CD14-positive monocyte (primary cell): ENCODE results near the gene MAP10. TPM values are rescaled to one million over a fixed set of nuclear protein-coding genes. Genes with fewer than 3 reads are reported as not detected.

Experiments
- DNase-seq, 3 donors: peaks; one replicate each; pipeline ENCODE4 v3.0.0-alpha.2; 2011 to 2022
- H2AFZ ChIP-seq: 2 replicates; pipeline ENCODE4 v1.6.0; 2012; ENCODE audit warnings: mild to moderate bottlenecking, low read depth, low read length, inconsistent platforms; ENCODE audit not compliant: insufficient read depth, poor library complexity, severe bottlenecking
- H3K27ac ChIP-seq, 2 donors: 1 replicate in 1 of 2; 2 replicates in 1 of 2; pipeline ENCODE4 v1.5.1; 2012 to 2013; ENCODE audit warnings: low read length in 2 of 2, control low read depth in 1 of 2, inconsistent platforms in 1 of 2, low read depth in 1 of 2, mild to moderate bottlenecking in 1 of 2
- H3K27me3 ChIP-seq, 2 donors: one replicate each; pipeline versions ENCODE4 v1.6.0 to v1.6.1; 2011 to 2013; ENCODE audit warnings: low read length in 2 of 2; ENCODE audit not compliant: control insufficient read depth in 2 of 2, insufficient read depth in 2 of 2
- H3K36me3 ChIP-seq, 2 donors: replicated peaks in 1 of 2; 1 replicate in 1 of 2; 2 replicates in 1 of 2; pipeline versions ENCODE4 v1.5.1 to v1.6.1; 2012 to 2013; ENCODE audit warnings: low read length in 2 of 2, control low read depth in 1 of 2, inconsistent platforms in 1 of 2, mild to moderate bottlenecking in 1 of 2; ENCODE audit not compliant: insufficient read depth in 2 of 2, control insufficient read depth in 1 of 2
- H3K4me1 ChIP-seq, 2 donors: 1 replicate in 1 of 2; 2 replicates in 1 of 2; pipeline versions ENCODE4 v1.5.1 to v1.6.1; 2012 to 2013; ENCODE audit warnings: low read length in 2 of 2, control low read depth in 1 of 2, inconsistent platforms in 1 of 2, mild to moderate bottlenecking in 1 of 2, moderate library complexity in 1 of 2; ENCODE audit not compliant: insufficient read depth in 2 of 2, control insufficient read depth in 1 of 2
- H3K4me2 ChIP-seq: replicated peaks from 2 replicates; pipeline ENCODE3; 2012; ENCODE audit warnings: low read length, moderate library complexity, mild to moderate bottlenecking; ENCODE audit not compliant: poor library complexity, severe bottlenecking; ENCODE audit errors: extremely low read depth
- H3K4me3 ChIP-seq, 3 experiments: fragments of 200-600 bp in 1 of 3; sonication (generic) in 1 of 3; replicated peaks in 1 of 3; 1 replicate in 2 of 3; 2 replicates in 1 of 3; pipeline ENCODE4 v1.5.1; 2011 to 2013; ENCODE audit warnings: low read length in 3 of 3, mild to moderate bottlenecking in 3 of 3, control low read depth in 2 of 3, low read depth in 2 of 3, inconsistent platforms in 1 of 3, moderate library complexity in 1 of 3
- H3K79me2 ChIP-seq: 2 replicates; pipeline ENCODE4 v1.6.0; 2012; ENCODE audit warnings: mild to moderate bottlenecking, control low read depth, inconsistent platforms, low read length, moderate library complexity; ENCODE audit not compliant: insufficient read depth
- H3K9ac ChIP-seq: 2 replicates; pipeline ENCODE4 v1.6.0; 2017; ENCODE audit warnings: low read length, mild to moderate bottlenecking; ENCODE audit not compliant: insufficient read depth, poor library complexity, severe bottlenecking
- H3K9me3 ChIP-seq, 2 donors: replicated peaks in 1 of 2; 1 replicate in 1 of 2; 2 replicates in 1 of 2; pipeline versions ENCODE4 v1.5.1 to v1.6.1; 2012 to 2013; ENCODE audit warnings: low read length in 2 of 2, control low read depth in 1 of 2; ENCODE audit not compliant: control insufficient read depth in 1 of 2, insufficient read depth in 1 of 2
- H4K20me1 ChIP-seq: 2 replicates; pipeline ENCODE4 v1.6.0; 2012; ENCODE audit warnings: mild to moderate bottlenecking, low read length, control low read depth, moderate library complexity; ENCODE audit not compliant: insufficient read depth
- H3K27ac Mint-ChIP-seq, 7 donors: one replicate each; pipeline ENCODE4 v1.8.0; 2020; ENCODE audit warnings: mild to moderate bottlenecking in 7 of 7, mixed read lengths in 7 of 7, moderate library complexity in 6 of 7, inconsistent platforms in 2 of 7
- H3K27me3 Mint-ChIP-seq, 3 donors: one replicate each; pipeline ENCODE4 v1.8.0; 2021 to 2022; ENCODE audit warnings: low read depth in 3 of 3, mild to moderate bottlenecking in 3 of 3, mixed read lengths in 3 of 3, moderate library complexity in 3 of 3, inconsistent platforms in 1 of 3
- H3K36me3 Mint-ChIP-seq, 2 donors: one replicate each; pipeline ENCODE4 v1.8.0; 2020; ENCODE audit warnings: mixed read lengths in 2 of 2, inconsistent platforms in 1 of 2, mild to moderate bottlenecking in 1 of 2
- H3K4me1 Mint-ChIP-seq: one replicate; pipeline ENCODE4 v1.8.0; 2020; ENCODE audit warnings: mild to moderate bottlenecking, mixed read lengths
- H3K4me3 Mint-ChIP-seq, 2 donors: one replicate each; pipeline ENCODE4 v1.8.0; 2020; ENCODE audit warnings: mild to moderate bottlenecking in 2 of 2, mixed read lengths in 2 of 2, moderate library complexity in 1 of 2
- H3K9me3 Mint-ChIP-seq, 7 donors: one replicate each; pipeline ENCODE4 v1.8.0; 2020 to 2022; ENCODE audit warnings: mixed read lengths in 7 of 7, mild to moderate bottlenecking in 6 of 7, moderate library complexity in 6 of 7, inconsistent platforms in 2 of 7
- CTCF ChIP-seq: fragments of 200-600 bp; IDR thresholded peaks from one replicate; pipeline ENCODE4 v1.8.0; 2022; ENCODE audit warnings: antibody characterized with exemption, mild to moderate bottlenecking
- WGBS: methylation state at CpG from one replicate; pipeline ENCODE4 v1.1.5; 2013; ENCODE audit warnings: missing lambda C conversion rate; ENCODE audit not compliant: insufficient coverage; 5-methylcytosine and 5-hydroxymethylcytosine counted together
- intact Hi-C, 2 donors: fragments of 100-400 bp; cut with micrococcal nuclease; formaldehyde crosslinking; loops; one replicate each; pipeline versions ENCODE4 v1.15.0 to v1.15.1; 2023
- polyA plus RNA-seq, 3 donors: library from polyadenylated mRNA; depleted of rRNA in 1 of 3; unstranded in 2 of 3; stranded (reverse) in 1 of 3; fragments of 300-500 nt in 2 of 3; fragments of >200 nt in 1 of 3; fragmentation: Illumina TruSeq in 2 of 3; gene quantifications; 1 replicate in 2 of 3; 2 replicates in 1 of 3; pipeline ENCODE4 v1.2.3, GENCODE V29; 2012 to 2021

MAP10 gene
- polyA plus RNA-seq, 3 donors: 0.53 to 2.3 (median 1.1) TPM

DNA sequence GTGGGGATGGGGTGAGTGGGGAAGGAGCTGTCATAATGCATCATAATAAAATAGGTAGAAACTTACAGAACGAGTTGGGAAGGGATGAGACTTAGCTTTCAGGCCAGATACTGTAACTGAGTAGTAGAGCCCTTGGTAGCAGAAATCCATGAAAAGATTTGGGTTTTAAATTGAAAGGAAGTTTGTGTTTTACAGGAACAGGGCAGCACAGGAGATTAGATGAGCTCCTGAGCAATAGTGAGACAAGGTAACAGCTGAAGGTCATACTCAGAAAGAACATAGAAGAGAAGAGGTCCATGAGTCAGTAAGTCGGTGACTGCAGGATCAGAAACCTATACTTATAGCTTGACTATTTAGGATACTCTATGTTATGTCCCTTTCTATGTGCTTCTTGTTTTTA is 7.3 kb downstream of the MAP10 start:
- Mint-ChIP-seq H3K36me3 (peaks cover 2% of the 10 kb centered on the region in 2 donors), H3K27me3 (peaks cover 0 to 1% (median 1%) of the 10 kb centered on the region in 3 donors), H3K4me1 (peaks cover 23% of the 10 kb centered on the region), H3K4me3 (no peak overlapping the region), H3K27ac (no peak overlapping the region), H3K9me3 (peaks cover 0 to 3% (median 0%) of the 10 kb centered on the region in 7 donors)
- H3K9me3 ChIP-seq: no peaks in the 10 kb centered on the region
- no peak overlapping the region for H2AFZ ChIP-seq
- no peaks in the 10 kb centered on the region for H3K36me3 ChIP-seq
- no peak for DNase-seq
- H3K27me3 ChIP-seq: no peaks in the 10 kb centered on the region
- H3K4me1 ChIP-seq: peaks cover 0 to 4% of the 10 kb centered on the region in 2 donors
- no peaks in the 10 kb centered on the region for H4K20me1 ChIP-seq
- no peak overlapping the region for H3K9ac ChIP-seq
- H3K4me3 ChIP-seq: no peak overlapping the region
- no peaks in the 10 kb centered on the region for H3K79me2 ChIP-seq
- no peak overlapping the region for H3K27ac ChIP-seq
- intact Hi-C loops: no loop called here
- no peak overlapping the region for H3K4me2 ChIP-seq
- TF ChIP-seq CTCF: no peak
- WGBS: 100% methylated on average over 1 of the region's 2 CpGs

- H3K9me3 ChIP-seq: no peaks in the 10 kb centered on the region
- no peak overlapping the region for H3K9ac ChIP-seq
- H3K4me1 ChIP-seq: peaks cover 0 to 4% of the 10 kb centered on the region in 2 donors
- Mint-ChIP-seq H3K9me3 (peaks cover 0 to 3% (median 0%) of the 10 kb centered on the region in 7 donors), H3K36me3 (peaks cover 0 to 2% of the 10 kb centered on the region in 2 donors), H3K4me1 (peaks cover 20% of the 10 kb centered on the region), H3K27me3 (peaks cover 0 to 1% (median 1%) of the 10 kb centered on the region in 3 donors), H3K4me3 (no peak overlapping the region), H3K27ac (no peak overlapping the region)
- H2AFZ ChIP-seq: no peak overlapping the region
- H3K36me3 ChIP-seq: no peaks in the 10 kb centered on the region
- H3K27me3 ChIP-seq: no peaks in the 10 kb centered on the region
- no CpG with 5 or more reads among the region's 4 CpGs for WGBS
- DNase-seq: no peak
- no peak overlapping the region for H3K27ac ChIP-seq
- H3K4me3 ChIP-seq: no peak overlapping the region
- H3K4me2 ChIP-seq: no peak overlapping the region
- TF ChIP-seq CTCF: no peak
- H4K20me1 ChIP-seq: no peaks in the 10 kb centered on the region
- intact Hi-C loops: no loop called here
- no peaks in the 10 kb centered on the region for H3K79me2 ChIP-seq
These were observed 7.9 kb downstream of the MAP10 start for GRCh38 chr1:232813097-232813496.
